ENCODE results near the gene PIP4K2C. TPM values are rescaled to one million over a fixed set of nuclear protein-coding genes. Genes with fewer than 3 reads are reported as not detected.

PIP4K2C gene
- total and polyA plus RNA-seq, 3 donors from 2014 or later, result 47.6 to 78.0 (median 54.6) TPM

GRCh38 chr12:57611827-57612710 lies 21.1 kb downstream of the PIP4K2C start:
- WGBS, 2 donors, result 14 to 34% methylated on average over 4 to 14 of the region's 23 CpGs

GRCh38 chr12:57612711-57613426 lies 21.9 kb downstream of the PIP4K2C start:
- peaks cover 10% of the 10 kb centered on the region for H3K4me1 ChIP-seq
- intact Hi-C loops (cut with DNase I; ENCODE audit: low total_unique reads), result no loop called here
- H3K36me3 ChIP-seq (ENCODE audit: low read depth, missing control alignments), result no peaks in the 10 kb centered on the region
- H3K27me3 ChIP-seq, result no peaks in the 10 kb centered on the region
- no peak overlapping the region for H3K27ac ChIP-seq
- H3K4me3 ChIP-seq, result no peak overlapping the region
- H3K9me3 ChIP-seq, result no peaks in the 10 kb centered on the region
- DNase-seq, result no peak
- TF ChIP-seq CTCF (IDR thresholded peaks at IDR 0.05), result no peak
- TF ChIP-seq POLR2A (IDR thresholded peaks at IDR 0.05), result no peak
- 80 to 85% methylated on average over 7 to 10 of the region's 10 CpGs for WGBS, 2 donors

More at GRCh38 chr12:57611827-57612710, 21.1 kb downstream of the PIP4K2C start:
- no peak for DNase-seq
- Histone ChIP-seq H3K36me3 (ENCODE audit: low read depth, missing control alignments) (no peaks in the 10 kb centered on the region), H3K27ac (peak overlapping the region; percentile 59 to 73), H3K4me1 (peaks cover 10% of the 10 kb centered on the region), H3K9me3 (no peaks in the 10 kb centered on the region), H3K27me3 (no peaks in the 10 kb centered on the region), H3K4me3 (peak overlapping the region; percentile 61 to 71)
- intact Hi-C loops (cut with DNase I; ENCODE audit: low total_unique reads), result no loop called here
- TF ChIP-seq POLR2A (IDR thresholded peaks at IDR 0.05), result no peak
- no peak for TF ChIP-seq CTCF (IDR thresholded peaks at IDR 0.05)

- no peak overlapping the region for H3K27ac ChIP-seq
- H3K27me3 ChIP-seq, result no peaks in the 10 kb centered on the region
- H3K4me1 ChIP-seq, result peaks cover 10% of the 10 kb centered on the region
- 63 to 69% methylated on average over 10 of the region's 10 CpGs for WGBS, 2 donors
- H3K36me3 ChIP-seq (ENCODE audit: low read depth, missing control alignments), result no peaks in the 10 kb centered on the region
- no peaks in the 10 kb centered on the region for H3K9me3 ChIP-seq
- intact Hi-C loops (cut with DNase I; ENCODE audit: low total_unique reads), result no loop called here
- no peak for DNase-seq
- no peak for TF ChIP-seq CTCF (IDR thresholded peaks at IDR 0.05)
- no peak for TF ChIP-seq POLR2A (IDR thresholded peaks at IDR 0.05)
- no peak overlapping the region for H3K4me3 ChIP-seq
Observed at GRCh38 chr12:57613427-57614109, 22.6 kb downstream of the PIP4K2C start.

- no peaks in the 10 kb centered on the region for H3K36me3 ChIP-seq (ENCODE audit: low read depth, missing control alignments)
- WGBS, 2 donors, result 37 to 61% methylated on average over 10 to 14 of the region's 14 CpGs
- H3K27ac ChIP-seq, result no peak overlapping the region
- TF ChIP-seq POLR2A (IDR thresholded peaks at IDR 0.05) (no peak), CTCF (IDR thresholded peaks at IDR 0.05) (no peak)
- H3K9me3 ChIP-seq, result no peaks in the 10 kb centered on the region
- H3K4me1 ChIP-seq, result peaks cover 6% of the 10 kb centered on the region
- H3K27me3 ChIP-seq, result no peaks in the 10 kb centered on the region
- DNase-seq, result peak; percentile 60
- intact Hi-C loops (cut with DNase I; ENCODE audit: low total_unique reads), result no loop called here
- H3K4me3 ChIP-seq, result no peak overlapping the region
Observed at GRCh38 chr12:57614178-57614947, 23.4 kb downstream of the PIP4K2C start.
